CD4-positive, alpha-beta T cell treated with Interleukin-4 for 4 hours (primary cell): ENCODE results near the gene PPP1R3F.
A peak's percentile ranks its signal among the peaks of the same experiment; 100 is the strongest.

ENCODE experiments used
- DNase-seq: peaks from one replicate; pipeline ENCODE4 v3.0.0-alpha.2; 2020

PPP1R3F gene

DNA sequence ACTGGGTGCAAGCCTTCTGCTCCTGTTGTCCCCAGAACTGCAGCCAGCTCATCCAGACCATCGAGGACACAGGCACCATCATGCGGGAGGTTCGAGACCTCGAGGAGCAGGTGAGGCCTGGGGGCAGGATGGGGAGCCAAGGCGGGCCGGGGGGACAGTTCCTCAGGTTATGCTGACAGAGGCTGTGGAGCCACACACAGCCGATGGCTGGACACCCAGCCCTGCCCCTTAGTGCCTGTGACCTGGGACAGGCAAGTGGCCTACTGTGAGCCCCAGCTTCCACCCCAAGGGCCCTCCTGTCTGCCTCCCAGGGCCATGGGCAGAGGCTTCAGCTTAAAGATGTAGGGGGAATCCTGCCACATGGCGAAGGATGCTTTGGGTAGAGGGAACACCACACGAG, 20.0 kb upstream of the PPP1R3F start:
- DNase-seq = no peak

DNA sequence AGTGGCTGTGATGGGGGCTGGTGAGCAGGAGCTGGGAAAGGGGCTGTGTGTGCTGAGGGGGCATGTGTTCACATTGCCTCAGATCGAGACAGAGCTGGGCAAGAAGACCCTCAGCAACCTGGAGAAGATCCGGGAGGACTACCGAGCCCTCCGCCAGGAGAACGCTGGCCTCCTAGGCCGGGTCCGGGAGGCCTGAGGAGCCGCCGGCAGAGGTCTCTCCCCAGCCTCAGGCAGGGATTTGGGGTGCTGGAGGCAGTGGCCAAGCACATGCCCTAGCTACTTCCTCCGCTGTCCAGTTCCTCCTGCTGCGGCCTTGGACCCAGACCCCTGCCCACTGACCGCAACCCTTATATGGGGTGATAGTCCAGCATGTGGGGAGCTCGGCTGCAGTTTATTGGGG, 19.5 kb upstream of the PPP1R3F start:
- no peak for DNase-seq

DNA sequence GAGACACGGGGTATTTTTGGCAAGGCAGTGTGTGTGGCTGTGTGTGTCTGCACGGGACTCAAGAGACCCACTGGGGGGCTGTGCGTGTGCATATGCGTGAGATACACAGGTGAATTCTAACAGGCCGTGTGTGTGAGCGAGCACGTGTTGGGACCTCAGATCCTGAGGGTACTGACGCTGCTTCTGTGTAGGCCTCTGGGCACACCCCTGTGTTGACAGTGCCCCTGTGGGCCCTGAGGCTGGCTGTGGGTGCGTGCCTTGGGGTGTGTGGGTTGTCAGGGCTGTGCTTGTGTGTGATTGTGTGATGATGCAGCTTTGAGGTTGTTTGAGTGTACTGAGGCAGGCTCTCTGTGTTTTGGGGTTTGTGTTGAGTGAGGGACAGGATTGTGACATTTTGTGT, 19.0 kb upstream of the PPP1R3F start:
- no peak for DNase-seq

GRCh38 chrX:49251325-49251724, 18.3 kb upstream of the PPP1R3F start:
- no peak for DNase-seq

GRCh38 chrX:49254639-49255038, 15.0 kb upstream of the PPP1R3F start:
- DNase-seq = no peak

- DNase-seq = no peak
Observed at GRCh38 chrX:49256268-49256995, 13.2 kb upstream of the PPP1R3F start.

GRCh38 chrX:49257074-49257790, 12.4 kb upstream of the PPP1R3F start:
- DNase-seq = no peak

DNA sequence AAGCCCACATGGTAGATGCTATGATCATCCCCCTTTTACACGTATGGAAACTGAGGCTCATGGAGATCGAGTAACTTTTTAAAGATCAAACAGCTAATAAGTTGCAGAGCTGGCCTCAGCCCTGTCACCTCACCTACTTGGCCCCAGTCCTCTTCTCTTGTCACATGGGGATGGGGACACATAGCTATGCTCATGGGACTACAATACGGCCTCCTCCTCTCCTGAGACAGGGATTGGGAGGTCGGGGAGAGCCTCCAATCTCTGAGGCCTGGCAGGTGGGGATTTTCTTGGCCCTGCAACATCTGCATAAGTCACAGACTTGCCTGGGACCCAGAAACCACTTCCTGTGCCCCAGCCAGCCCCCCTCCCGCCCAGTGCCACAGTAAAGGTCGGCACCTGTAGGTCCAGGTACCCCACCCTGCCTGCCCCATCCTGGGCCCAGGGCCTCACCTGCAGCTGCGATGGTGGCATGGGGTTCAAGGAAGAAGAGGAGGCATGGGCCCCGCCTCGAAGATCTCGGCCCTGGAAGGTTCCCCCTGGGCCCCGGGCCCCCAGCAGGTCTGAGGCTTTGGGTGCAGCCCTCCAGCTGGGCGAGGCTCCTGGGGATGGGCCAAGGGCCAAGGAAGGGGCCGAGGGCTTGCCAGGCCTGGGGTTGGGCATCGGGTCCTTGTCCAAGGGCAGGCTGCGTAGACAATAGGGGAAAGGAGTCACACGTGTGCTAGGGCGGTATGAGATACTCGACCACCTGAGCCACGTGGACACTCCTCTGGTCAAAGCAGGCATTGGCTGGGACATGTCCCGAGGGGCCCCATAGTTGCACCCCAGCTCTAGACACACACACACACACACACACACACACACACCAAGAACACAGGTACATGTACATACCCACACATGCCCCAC, 11.5 kb upstream of the PPP1R3F start:
- DNase-seq = peak; percentile 21

- no peak for DNase-seq
Observed at GRCh38 chrX:49258749-49259124, 10.9 kb upstream of the PPP1R3F start.

GRCh38 chrX:49260221-49260985, 9.2 kb upstream of the PPP1R3F start:
- no peak for DNase-seq

GRCh38 chrX:49262603-49263002, 7.0 kb upstream of the PPP1R3F start:
- DNase-seq = no peak

DNA sequence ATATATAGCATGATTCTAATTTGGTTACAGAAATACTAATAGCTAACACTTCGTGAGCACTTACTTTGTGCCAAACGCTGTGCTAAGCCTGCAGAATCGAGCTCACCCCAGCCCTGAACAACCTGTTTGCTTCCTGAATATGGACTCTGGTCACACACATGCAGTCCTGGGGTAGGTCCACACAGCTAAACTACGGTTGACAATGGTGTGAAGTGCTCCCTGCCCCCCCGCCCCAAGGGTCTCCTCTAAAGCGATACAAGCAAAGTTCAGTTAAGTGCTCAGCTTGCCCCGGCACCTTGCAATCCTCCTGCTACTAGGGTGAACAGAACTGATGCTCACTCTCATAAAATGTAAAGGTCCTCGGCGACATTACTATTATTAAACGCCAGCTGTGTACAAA, 6.0 kb upstream of the PPP1R3F start:
- no peak for DNase-seq

GRCh38 chrX:49264460-49264859, 5.1 kb upstream of the PPP1R3F start, which contains the start of gene FOXP3:
Gene FOXP3 (minus strand): TSS chrX:49264710. CDS start chrX:49258505, 6,205 bp downstream.
- no peak for DNase-seq

DNA sequence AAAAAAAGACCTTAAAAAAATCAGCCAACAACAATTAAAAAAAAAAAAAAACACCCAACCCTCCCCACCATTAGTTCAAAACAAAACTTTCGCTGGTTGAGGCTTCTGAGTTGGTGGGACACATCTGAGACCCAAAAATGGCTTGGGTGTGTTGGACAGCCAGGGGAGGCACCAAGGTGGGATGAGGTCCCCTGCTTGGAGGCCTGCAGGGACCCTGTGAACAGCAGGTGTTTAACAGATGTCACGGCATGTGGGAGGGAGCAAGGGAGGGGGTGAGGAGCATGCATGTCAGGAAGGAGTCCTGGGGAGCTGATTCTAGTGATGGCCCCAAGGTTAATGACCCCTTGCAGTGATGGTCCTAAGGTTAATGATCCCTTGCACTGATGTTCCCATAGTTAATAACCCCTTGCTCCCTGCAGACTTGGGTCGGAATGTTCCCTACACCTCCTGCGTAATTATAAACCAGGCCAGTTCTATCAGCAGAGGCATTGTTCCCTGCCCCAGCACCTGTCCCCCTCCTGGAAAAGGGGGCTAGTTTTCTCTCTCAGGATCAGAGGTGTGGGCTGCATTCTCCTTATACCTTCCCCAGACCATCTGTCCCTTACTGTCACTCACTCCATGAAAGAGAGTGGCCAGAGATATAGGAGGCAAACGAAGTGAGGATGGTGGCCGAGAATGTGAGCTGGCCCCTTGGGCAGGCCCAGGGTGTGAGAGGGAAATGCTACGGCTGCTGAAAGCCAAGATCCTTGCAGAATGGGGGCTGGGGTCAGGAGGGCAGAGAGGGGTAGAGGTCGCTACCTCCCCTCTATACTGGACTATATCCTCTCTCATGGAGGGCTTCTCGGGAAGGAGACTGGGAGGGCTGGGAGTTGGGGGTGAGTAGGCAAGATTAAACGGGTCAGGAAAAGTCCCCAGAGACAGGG, 2.8 kb upstream of the PPP1R3F start:
- DNase-seq = no peak

GRCh38 chrX:49268702-49269009, 937 bp upstream of the PPP1R3F start:
- no peak for DNase-seq

DNA sequence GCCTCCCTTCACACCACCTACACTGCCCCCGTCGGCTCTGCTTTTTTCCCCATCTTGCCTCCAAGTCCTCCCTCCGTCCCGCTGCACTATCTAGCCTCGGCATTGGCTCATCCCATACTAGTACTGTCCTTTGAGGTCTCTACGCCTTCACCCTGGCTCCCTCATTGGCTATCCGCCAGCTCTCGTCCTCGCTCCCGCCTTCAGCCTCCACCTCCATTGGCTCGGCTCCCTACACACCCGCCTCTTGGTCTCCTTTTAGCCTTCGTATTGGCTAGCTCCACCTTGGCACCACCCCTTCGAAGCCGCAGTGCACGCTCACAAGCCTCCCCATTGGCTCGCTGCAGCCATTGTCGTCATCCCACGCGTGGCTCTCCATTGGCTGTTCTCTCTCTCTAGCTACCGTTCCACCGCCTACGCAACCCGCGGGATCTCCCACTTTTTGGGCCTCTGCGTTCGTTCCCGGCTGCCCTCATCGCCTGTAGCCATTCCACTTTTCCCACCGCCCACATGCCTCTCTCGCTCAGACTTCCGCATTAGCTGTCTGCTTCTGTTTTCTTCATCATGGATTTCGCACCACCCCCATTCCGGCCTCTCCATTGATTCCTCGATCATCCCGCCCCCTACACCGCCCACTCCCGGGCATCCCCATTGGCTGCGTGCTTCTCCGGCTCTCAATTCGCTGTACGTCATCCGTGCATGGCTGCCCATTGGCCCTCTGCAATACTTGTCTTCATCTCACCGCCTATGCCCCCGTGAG, 405 bp upstream of the PPP1R3F start:
- DNase-seq = peak; percentile 98

DNA sequence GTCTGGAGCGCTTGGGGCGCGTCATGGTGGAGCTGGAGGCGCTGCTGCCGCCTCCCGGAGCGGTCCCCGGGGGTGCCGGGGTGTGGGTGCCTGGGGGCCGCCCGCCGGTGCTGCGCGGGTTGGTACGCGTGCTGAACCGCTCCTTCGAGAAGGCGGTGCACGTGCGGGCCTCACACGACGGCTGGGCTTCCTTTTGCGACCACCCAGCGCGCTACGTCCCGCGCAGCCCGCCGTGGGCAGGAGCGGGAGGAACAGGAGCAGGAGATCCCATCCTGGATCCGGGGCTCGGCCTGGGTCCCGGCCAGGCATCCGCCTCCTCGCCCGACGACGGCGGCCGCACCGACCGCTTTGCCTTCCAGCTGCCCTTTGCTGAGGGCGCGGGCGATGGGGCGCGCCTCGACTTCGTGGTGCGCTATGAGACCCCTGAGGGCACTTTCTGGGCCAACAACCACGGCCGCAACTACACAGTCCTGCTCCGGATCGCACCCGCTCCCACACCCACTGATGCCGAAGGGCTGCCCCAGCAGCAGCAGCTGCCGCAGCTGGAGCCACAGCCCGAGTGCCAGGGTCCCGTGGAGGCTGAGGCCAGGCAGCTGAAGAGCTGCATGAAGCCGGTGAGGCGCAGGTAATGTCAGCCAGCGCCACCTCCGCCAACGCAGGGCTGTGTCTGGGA, 792 bp downstream of the PPP1R3F start:
- no peak for DNase-seq

GRCh38 chrX:49271341-49271740, 1.7 kb downstream of the PPP1R3F start:
- DNase-seq = no peak

GRCh38 chrX:49272421-49272820, 2.8 kb downstream of the PPP1R3F start:
- peak; percentile 62 for DNase-seq

- peak; percentile 92 for DNase-seq
Observed at GRCh38 chrX:49273181-49273727, 3.7 kb downstream of the PPP1R3F start.
